SK-N-MC (cell line): ENCODE results near the gene BRIP1.

Source experiments
- EZH2 ChIP-seq: fragments of 200-600 bp; sonication (generic); IDR thresholded peaks from one replicate; pipeline ENCODE4 v1.6.1; 2017; ENCODE audit warnings: antibody characterized with exemption
- POLR2AphosphoS5 ChIP-seq: IDR thresholded peaks from 2 replicates; pipeline ENCODE4 v1.6.1; 2012; ENCODE audit warnings: mild to moderate bottlenecking, low read depth, low read length, borderline replicate concordance

DNA sequence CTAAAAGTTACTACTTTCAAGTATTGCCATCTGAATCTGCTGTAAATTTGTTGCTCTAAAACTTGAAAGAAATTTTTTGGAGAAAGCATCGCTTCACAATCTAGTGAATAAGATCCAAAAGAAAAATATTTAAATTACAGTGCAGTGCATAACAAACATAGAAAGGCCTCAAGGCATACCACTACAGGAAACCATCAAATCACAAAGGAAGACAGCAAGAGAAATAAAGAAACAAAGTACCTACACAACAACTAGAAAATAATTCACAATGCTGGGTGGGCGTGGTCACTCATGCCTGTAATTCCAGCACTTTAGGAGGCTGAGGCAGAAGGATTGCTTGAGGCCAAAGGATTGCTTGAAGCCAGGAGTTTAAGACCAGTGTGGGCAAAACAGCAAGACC is 104.9 kb downstream of the BRIP1 start:
- no peak for TF ChIP-seq POLR2AphosphoS5
- no peak for TF ChIP-seq EZH2
